ENCODE measurements around the gene RYR3. TPM values are rescaled to one million over a fixed set of nuclear protein-coding genes. Genes with fewer than 3 reads are reported as not detected.

The RYR3 gene
- total and polyA plus RNA-seq, 7 experiments from 2014 or later: 0.10 to 5.3 (median 1.2) TPM; not detected in 3

DNA sequence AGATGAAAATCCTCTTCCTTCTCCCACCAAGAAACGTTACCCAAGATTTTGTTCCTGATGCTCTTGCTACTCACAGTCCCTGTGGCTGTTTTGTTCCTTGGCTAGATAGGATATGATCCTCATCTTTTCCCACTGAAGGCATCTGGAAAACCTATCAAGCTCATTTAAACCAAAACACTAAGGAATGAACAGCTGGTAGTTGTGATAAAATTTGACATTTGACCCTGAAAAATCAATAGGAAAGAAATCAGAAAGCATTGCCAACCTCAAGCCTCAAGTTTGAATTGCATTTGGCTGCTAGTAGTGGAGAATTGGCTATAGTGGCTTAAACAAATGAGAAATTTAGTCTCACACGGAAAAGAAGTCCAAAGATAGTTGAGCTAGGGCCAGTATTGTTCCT lies 486.9 kb downstream of the RYR3 start:
- CTCF ChIA-PET: no interaction called here
- Histone ChIP-seq H3K4me3 (ENCODE audit: low read length) (no peak overlapping the region), H3K27me3 (ENCODE audit: control insufficient read depth in 2 of 2, insufficient read depth in 2 of 2, low read length in 2 of 2) (no peaks in the 10 kb centered on the region), H3K36me3 (ENCODE audit: control insufficient read depth in 2 of 3, insufficient read depth in 3 of 3, low read length in 3 of 3) (no peaks in the 10 kb centered on the region), H3K4me1 (ENCODE audit: control insufficient read depth in 2 of 2, insufficient read depth in 2 of 2, low read length in 2 of 2) (no peaks in the 10 kb centered on the region), H3K9me3 (ENCODE audit: control insufficient read depth in 2 of 3, low read length in 3 of 3) (no peaks in the 10 kb centered on the region), H3K27ac (ENCODE audit: low read depth, low read length) (no peak overlapping the region)
- ATAC-seq (no peak), DNase-seq (no peak)
- H3K27me3 Mint-ChIP-seq: peaks cover 0 to 14% (median 7%) of the 10 kb centered on the region in 5 donors
- no peaks in the 10 kb centered on the region for H3K9me3 Mint-ChIP-seq
- POLR2A ChIA-PET: no interaction called here
- no peak overlapping the region for H3K27ac Mint-ChIP-seq
- peaks cover 0 to 1% (median 0%) of the 10 kb centered on the region in 7 donors for H3K4me1 Mint-ChIP-seq
- no peaks in the 10 kb centered on the region for H3K36me3 Mint-ChIP-seq
- no peak overlapping the region for H3K4me3 Mint-ChIP-seq
- intact Hi-C loops (cut with micrococcal nuclease): no loop called here

DNA sequence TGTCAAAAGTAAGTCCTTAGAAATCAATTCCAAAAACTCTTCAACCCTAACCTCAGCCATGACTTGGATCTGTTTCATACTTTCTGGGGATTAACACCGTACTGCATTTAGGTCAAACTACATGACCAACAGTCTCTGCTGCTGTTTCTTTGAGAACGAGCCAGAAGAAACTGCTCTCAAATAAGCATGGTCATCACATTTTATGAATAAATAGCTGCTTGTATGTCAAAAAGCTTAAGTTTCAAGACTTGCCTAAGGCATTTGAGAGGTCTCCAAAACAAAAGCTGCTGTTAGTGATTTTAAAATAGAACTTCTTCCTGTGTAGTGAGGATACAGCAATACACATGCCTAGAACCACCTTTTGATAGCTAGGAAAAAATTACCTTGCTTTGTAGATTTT lies 491.2 kb downstream of the RYR3 start:
- H3K9me3 Mint-ChIP-seq: no peaks in the 10 kb centered on the region
- H3K4me1 ChIP-seq (ENCODE audit: control insufficient read depth in 2 of 2, insufficient read depth in 2 of 2, low read length in 2 of 2): no peaks in the 10 kb centered on the region
- ChIA-PET CTCF (no interaction called here), POLR2A (no interaction called here)
- H3K27me3 ChIP-seq (ENCODE audit: control insufficient read depth in 2 of 2, insufficient read depth in 2 of 2, low read length in 2 of 2): no peaks in the 10 kb centered on the region
- peaks cover 0 to 1% (median 0%) of the 10 kb centered on the region in 7 donors for H3K4me1 Mint-ChIP-seq
- DNase-seq (no peak), ATAC-seq (no peak)
- no peak overlapping the region for H3K4me3 Mint-ChIP-seq
- H3K9me3 ChIP-seq (ENCODE audit: control insufficient read depth in 2 of 3, low read length in 3 of 3): no peaks in the 10 kb centered on the region
- intact Hi-C loops (cut with micrococcal nuclease): no loop called here
- no peaks in the 10 kb centered on the region for H3K36me3 Mint-ChIP-seq
- H3K27ac Mint-ChIP-seq: no peak overlapping the region
- H3K36me3 ChIP-seq (ENCODE audit: control insufficient read depth in 2 of 3, insufficient read depth in 3 of 3, low read length in 3 of 3): no peaks in the 10 kb centered on the region
- H3K4me3 ChIP-seq (ENCODE audit: low read length): no peak overlapping the region
- H3K27ac ChIP-seq (ENCODE audit: low read depth, low read length): no peak overlapping the region
- H3K27me3 Mint-ChIP-seq: peaks cover 0 to 16% (median 7%) of the 10 kb centered on the region in 5 donors

DNA sequence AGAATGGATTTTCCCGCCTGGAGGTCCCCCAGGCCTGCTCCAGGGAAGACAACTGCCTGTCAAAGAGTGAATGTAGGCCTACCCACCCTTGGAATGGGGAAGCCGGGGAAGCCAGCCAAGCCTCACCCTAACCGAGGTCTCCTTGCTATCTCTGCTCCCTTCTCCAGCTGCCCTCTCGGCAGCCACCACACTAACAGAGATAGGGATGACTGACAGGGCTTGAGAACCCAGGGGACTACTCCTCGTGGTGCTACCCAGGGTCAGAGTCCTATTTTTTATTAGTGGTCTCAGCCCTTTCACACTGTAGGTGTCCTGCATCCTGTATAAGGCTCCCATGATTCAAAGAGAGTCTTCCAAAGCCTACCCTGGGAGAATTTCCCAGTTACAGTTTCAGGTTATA lies 496.9 kb downstream of the RYR3 start:
- DNase-seq (no peak), ATAC-seq (no peak)
- Histone ChIP-seq H3K4me1 (ENCODE audit: control insufficient read depth in 2 of 2, insufficient read depth in 2 of 2, low read length in 2 of 2) (no peaks in the 10 kb centered on the region), H3K9me3 (ENCODE audit: control insufficient read depth in 2 of 3, low read length in 3 of 3) (no peaks in the 10 kb centered on the region), H3K4me3 (ENCODE audit: low read length) (no peak overlapping the region), H3K36me3 (ENCODE audit: control insufficient read depth in 2 of 3, insufficient read depth in 3 of 3, low read length in 3 of 3) (no peaks in the 10 kb centered on the region), H3K27ac (ENCODE audit: low read depth, low read length) (no peak overlapping the region), H3K27me3 (ENCODE audit: control insufficient read depth in 2 of 2, insufficient read depth in 2 of 2, low read length in 2 of 2) (no peaks in the 10 kb centered on the region)
- no peak overlapping the region for H3K4me3 Mint-ChIP-seq
- ChIA-PET POLR2A (no interaction called here), CTCF (no interaction called here)
- H3K9me3 Mint-ChIP-seq: no peaks in the 10 kb centered on the region
- peaks cover 3 to 34% (median 9%) of the 10 kb centered on the region in 5 donors for H3K27me3 Mint-ChIP-seq
- H3K27ac Mint-ChIP-seq: no peak overlapping the region
- no peaks in the 10 kb centered on the region for H3K36me3 Mint-ChIP-seq
- intact Hi-C loops (cut with micrococcal nuclease): no loop called here
- no peaks in the 10 kb centered on the region for H3K4me1 Mint-ChIP-seq

DNA sequence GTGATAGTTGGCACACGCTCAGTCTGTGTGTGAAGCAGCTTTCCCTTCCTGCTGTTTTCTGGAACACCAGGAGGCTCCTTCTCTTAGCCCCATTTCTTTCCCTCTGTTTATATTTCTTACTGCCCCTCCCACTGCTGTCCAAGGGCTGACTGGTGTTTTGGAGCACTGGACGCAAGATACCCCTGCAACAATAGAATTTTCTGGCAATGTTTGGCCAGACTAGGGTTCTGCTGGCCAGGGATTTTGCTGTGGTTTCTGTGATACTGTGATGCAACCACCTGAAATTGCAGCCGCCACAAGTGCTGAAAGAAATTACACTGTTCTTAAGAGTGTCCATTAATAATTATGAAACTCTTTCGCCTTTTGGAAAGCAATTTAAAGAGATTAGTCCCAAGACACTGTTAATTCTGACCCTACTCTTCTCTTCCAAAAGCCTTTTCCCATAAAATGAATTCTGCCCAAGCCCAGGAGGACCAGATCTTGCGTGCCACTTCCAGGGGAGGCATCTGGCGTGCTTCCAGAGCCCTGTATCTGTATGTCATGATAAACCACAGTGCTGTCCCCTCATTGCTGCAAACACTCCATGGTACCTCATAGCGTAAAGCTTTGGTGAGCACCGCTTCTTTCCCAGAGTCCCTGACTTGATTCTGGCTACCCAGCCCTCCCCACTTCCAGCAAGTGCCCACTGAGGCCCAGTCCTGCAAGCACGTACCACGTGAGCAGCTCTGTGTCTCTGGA lies 498.1 kb downstream of the RYR3 start:
- no peaks in the 10 kb centered on the region for H3K36me3 Mint-ChIP-seq
- H3K4me1 Mint-ChIP-seq: no peaks in the 10 kb centered on the region
- H3K9me3 ChIP-seq (ENCODE audit: control insufficient read depth in 2 of 3, low read length in 3 of 3): no peaks in the 10 kb centered on the region
- no peak overlapping the region for H3K27ac Mint-ChIP-seq
- H3K9me3 Mint-ChIP-seq: no peaks in the 10 kb centered on the region
- no peak overlapping the region for H3K4me3 ChIP-seq (ENCODE audit: low read length)
- ChIA-PET CTCF (no interaction called here), POLR2A (no interaction called here)
- H3K36me3 ChIP-seq (ENCODE audit: control insufficient read depth in 2 of 3, insufficient read depth in 3 of 3, low read length in 3 of 3): no peaks in the 10 kb centered on the region
- no peaks in the 10 kb centered on the region for H3K27me3 ChIP-seq (ENCODE audit: control insufficient read depth in 2 of 2, insufficient read depth in 2 of 2, low read length in 2 of 2)
- no peaks in the 10 kb centered on the region for H3K4me1 ChIP-seq (ENCODE audit: control insufficient read depth in 2 of 2, insufficient read depth in 2 of 2, low read length in 2 of 2)
- intact Hi-C loops (cut with micrococcal nuclease): no loop called here
- peaks cover 7 to 34% (median 11%) of the 10 kb centered on the region in 5 donors for H3K27me3 Mint-ChIP-seq
- DNase-seq (no peak), ATAC-seq (no peak)
- H3K4me3 Mint-ChIP-seq: no peak overlapping the region
- no peak overlapping the region for H3K27ac ChIP-seq (ENCODE audit: low read depth, low read length)

DNA sequence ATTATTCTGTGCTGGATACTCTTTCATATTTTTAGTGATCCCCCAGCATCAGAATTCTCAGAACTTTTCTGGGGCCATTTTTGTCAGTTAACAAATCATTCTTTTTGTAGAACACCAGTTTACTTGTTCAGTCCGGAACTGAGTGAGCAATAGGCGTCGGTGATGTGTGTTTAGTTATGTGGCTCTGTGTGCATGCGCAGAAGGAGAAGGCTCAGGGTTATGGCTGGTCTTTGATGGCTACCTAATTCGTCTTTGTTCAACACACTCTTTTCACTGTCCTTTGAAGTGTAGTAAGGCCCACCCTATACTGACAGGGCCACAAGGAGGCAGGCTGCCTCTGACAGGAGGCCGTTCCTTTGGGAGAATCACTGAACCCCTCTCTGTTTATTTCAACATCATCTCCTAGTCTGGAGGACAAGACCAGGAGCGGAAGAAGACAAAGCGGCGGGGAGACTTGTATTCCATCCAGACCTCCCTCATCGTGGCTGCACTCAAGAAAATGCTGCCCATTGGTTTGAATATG lies 499.4 kb downstream of the RYR3 start:
- H3K27ac Mint-ChIP-seq: no peak overlapping the region
- ATAC-seq (no peak), DNase-seq (no peak)
- ChIA-PET POLR2A (no interaction called here), CTCF (no interaction called here)
- H3K9me3 ChIP-seq (ENCODE audit: control insufficient read depth in 2 of 3, low read length in 3 of 3): no peaks in the 10 kb centered on the region
- no peak overlapping the region for H3K4me3 Mint-ChIP-seq
- peaks cover 7 to 34% (median 11%) of the 10 kb centered on the region in 5 donors for H3K27me3 Mint-ChIP-seq
- H3K36me3 ChIP-seq (ENCODE audit: control insufficient read depth in 2 of 3, insufficient read depth in 3 of 3, low read length in 3 of 3): no peaks in the 10 kb centered on the region
- H3K27ac ChIP-seq (ENCODE audit: low read depth, low read length): no peak overlapping the region
- H3K27me3 ChIP-seq (ENCODE audit: control insufficient read depth in 2 of 2, insufficient read depth in 2 of 2, low read length in 2 of 2): no peaks in the 10 kb centered on the region
- intact Hi-C loops (cut with micrococcal nuclease): no loop called here
- no peaks in the 10 kb centered on the region for H3K4me1 Mint-ChIP-seq
- peaks cover 0 to 1% (median 0%) of the 10 kb centered on the region in 11 donors for H3K9me3 Mint-ChIP-seq
- H3K4me3 ChIP-seq (ENCODE audit: low read length): no peak overlapping the region
- H3K4me1 ChIP-seq (ENCODE audit: control insufficient read depth in 2 of 2, insufficient read depth in 2 of 2, low read length in 2 of 2): no peaks in the 10 kb centered on the region
- no peaks in the 10 kb centered on the region for H3K36me3 Mint-ChIP-seq

DNA sequence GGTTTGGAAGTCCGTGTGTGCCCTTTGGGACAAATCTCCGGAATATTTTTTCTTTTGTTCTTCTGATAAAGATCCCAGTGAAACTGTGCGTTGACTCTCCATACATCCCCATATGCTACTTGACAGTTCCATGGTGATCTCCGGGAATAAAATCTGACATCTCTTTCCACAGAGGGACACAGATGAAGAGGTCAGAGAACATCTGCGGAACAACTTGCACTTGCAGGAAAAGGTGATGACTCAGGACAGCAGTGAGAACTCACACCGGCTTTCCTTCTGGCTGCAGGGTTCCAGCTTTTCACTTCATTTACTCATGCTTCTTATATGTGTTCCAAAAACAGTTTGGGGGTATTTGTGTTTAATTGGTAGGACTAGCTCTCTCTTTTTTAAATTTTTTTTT lies 500.0 kb downstream of the RYR3 start:
- POLR2A ChIA-PET: no interaction called here
- H3K4me1 Mint-ChIP-seq: no peaks in the 10 kb centered on the region
- intact Hi-C loops (cut with micrococcal nuclease): no loop called here
- H3K4me3 Mint-ChIP-seq: no peak overlapping the region
- Histone ChIP-seq H3K4me1 (ENCODE audit: control insufficient read depth in 2 of 2, insufficient read depth in 2 of 2, low read length in 2 of 2) (no peaks in the 10 kb centered on the region), H3K9me3 (ENCODE audit: control insufficient read depth in 2 of 3, low read length in 3 of 3) (no peaks in the 10 kb centered on the region), H3K36me3 (ENCODE audit: control insufficient read depth in 2 of 3, insufficient read depth in 3 of 3, low read length in 3 of 3) (no peaks in the 10 kb centered on the region), H3K27me3 (ENCODE audit: control insufficient read depth in 2 of 2, insufficient read depth in 2 of 2, low read length in 2 of 2) (no peaks in the 10 kb centered on the region), H3K4me3 (ENCODE audit: low read length) (no peak overlapping the region), H3K27ac (ENCODE audit: low read depth, low read length) (no peak overlapping the region)
- CTCF ChIA-PET: no interaction called here
- DNase-seq: no peak
- no peaks in the 10 kb centered on the region for H3K36me3 Mint-ChIP-seq
- no peak for ATAC-seq
- H3K27ac Mint-ChIP-seq: no peak overlapping the region
- H3K27me3 Mint-ChIP-seq: peaks cover 7 to 30% (median 11%) of the 10 kb centered on the region in 5 donors
- H3K9me3 Mint-ChIP-seq: peaks cover 0 to 2% (median 0%) of the 10 kb centered on the region in 11 donors

DNA sequence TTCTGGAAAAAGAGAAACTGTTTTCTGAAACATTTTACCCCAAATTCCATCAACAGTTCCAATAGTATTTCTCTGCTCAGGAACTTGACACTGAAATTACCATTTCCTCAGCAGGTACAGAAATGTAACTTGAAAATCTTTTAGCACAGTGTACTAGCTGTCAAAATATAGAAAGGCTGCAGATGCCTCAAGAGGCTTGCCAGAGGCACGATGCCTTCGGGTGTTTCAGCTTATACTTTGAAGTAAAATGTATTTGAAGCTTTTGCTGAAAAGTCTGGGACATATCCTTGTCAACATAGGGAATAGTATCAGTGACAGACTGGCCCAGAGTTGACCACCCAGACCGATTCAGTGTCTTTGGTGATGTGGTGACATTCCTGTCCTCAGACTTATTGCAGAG lies 503.1 kb downstream of the RYR3 start:
- no peaks in the 10 kb centered on the region for H3K27me3 ChIP-seq (ENCODE audit: control insufficient read depth in 2 of 2, insufficient read depth in 2 of 2, low read length in 2 of 2)
- Mint-ChIP-seq H3K9me3 (peaks cover 0 to 2% (median 0%) of the 10 kb centered on the region in 11 donors), H3K4me1 (no peaks in the 10 kb centered on the region), H3K36me3 (no peaks in the 10 kb centered on the region), H3K27ac (no peak overlapping the region), H3K4me3 (no peak overlapping the region), H3K27me3 (peaks cover 7 to 29% (median 10%) of the 10 kb centered on the region in 5 donors)
- no peak overlapping the region for H3K4me3 ChIP-seq (ENCODE audit: low read length)
- intact Hi-C loops (cut with micrococcal nuclease): no loop called here
- H3K36me3 ChIP-seq (ENCODE audit: control insufficient read depth in 2 of 3, insufficient read depth in 3 of 3, low read length in 3 of 3): no peaks in the 10 kb centered on the region
- no peak overlapping the region for H3K27ac ChIP-seq (ENCODE audit: low read depth, low read length)
- no peaks in the 10 kb centered on the region for H3K9me3 ChIP-seq (ENCODE audit: control insufficient read depth in 2 of 3, low read length in 3 of 3)
- POLR2A ChIA-PET: no interaction called here
- CTCF ChIA-PET: no interaction called here
- no peak for DNase-seq
- no peak for ATAC-seq
- no peaks in the 10 kb centered on the region for H3K4me1 ChIP-seq (ENCODE audit: control insufficient read depth in 2 of 2, insufficient read depth in 2 of 2, low read length in 2 of 2)
